Caco-2 (cell line): ENCODE results near the gene IKZF1. TPM values are rescaled to one million over a fixed set of nuclear protein-coding genes. Genes with fewer than 3 reads are reported as not detected.

Experiments
- BruUV-seq: library from RNA; stranded (reverse); fragments of 400-500 nt; replicated peaks from 2 replicates; lab custom pipeline; 2021; lab: Mats Ljungman, UMichigan
- CTCF ChIA-PET: fragments of 300-600 bp; sonication (Branson Sonifier 250); formaldehyde crosslinking; loops from one replicate; lab custom pipeline; 2022; ENCODE audit warnings: antibody characterized with exemption; lab: Charles Lee
- POLR2A ChIA-PET: fragments of 300-600 bp; sonication (Branson Sonifier 250); formaldehyde crosslinking; loops from one replicate; lab custom pipeline; 2022; ENCODE audit warnings: antibody characterized with exemption; lab: Charles Lee
- DNase-seq, 2 experiments: peaks; one replicate each; pipeline versions ENCODE4 v3.0.0 to v3.0.0-alpha.2; 2020 to 2022
- H3K27me3 ChIP-seq: replicated peaks from 2 replicates; pipeline ENCODE4 v1.6.0; 2011; ENCODE audit warnings: low read length; ENCODE audit not compliant: control insufficient read depth, insufficient read depth
- H3K36me3 ChIP-seq: 2 replicates; pipeline ENCODE4 v1.5.1; 2011; ENCODE audit warnings: low read length; ENCODE audit not compliant: control insufficient read depth, insufficient read depth
- H3K4me1 ChIP-seq: fragments of 250-450 bp; sonication (Bioruptor Pico); 2 replicates; pipeline ENCODE4 v1.5.1; 2020; ENCODE audit warnings: mild to moderate bottlenecking
- H3K4me3 ChIP-seq: 2 replicates; pipeline ENCODE4 v1.5.1; 2011; ENCODE audit warnings: low read depth, mild to moderate bottlenecking, control low read depth, low read length
- H3K9me3 ChIP-seq: fragments of 250-450 bp; sonication (Bioruptor Pico); 2 replicates; pipeline ENCODE4 v1.5.1; 2020; ENCODE audit warnings: mild to moderate bottlenecking, moderate library complexity
- H3K27ac Mint-ChIP-seq: one replicate; pipeline ENCODE4 v1.8.0; 2022; ENCODE audit warnings: mixed read lengths; ENCODE audit not compliant: unreplicated experiment
- H3K27me3 Mint-ChIP-seq: one replicate; pipeline ENCODE4 v1.8.0; 2022; ENCODE audit warnings: mixed read lengths; ENCODE audit not compliant: insufficient read depth, unreplicated experiment
- H3K36me3 Mint-ChIP-seq: one replicate; pipeline ENCODE4 v1.8.0; 2022; ENCODE audit warnings: mild to moderate bottlenecking, mixed read lengths; ENCODE audit not compliant: insufficient read depth, unreplicated experiment
- H3K4me1 Mint-ChIP-seq: one replicate; pipeline ENCODE4 v1.8.0; 2022; ENCODE audit warnings: low read depth, mixed read lengths; ENCODE audit not compliant: unreplicated experiment
- H3K4me3 Mint-ChIP-seq: one replicate; pipeline ENCODE4 v1.8.0; 2022; ENCODE audit warnings: mild to moderate bottlenecking, moderate library complexity, mixed read lengths; ENCODE audit not compliant: unreplicated experiment
- H3K9me3 Mint-ChIP-seq: one replicate; pipeline ENCODE4 v1.8.0; 2022; ENCODE audit warnings: mixed read lengths; ENCODE audit not compliant: unreplicated experiment
- CTCF ChIP-seq, 2 experiments: fragments of 200-600 bp in 1 of 2; IDR thresholded peaks; 1 replicate in 1 of 2; 2 replicates in 1 of 2; pipeline versions ENCODE4 v1.5.1 to v1.8.0; 2011 to 2022; ENCODE audit warnings: antibody characterized with exemption in 1 of 2, control low read depth in 1 of 2, inconsistent platforms in 1 of 2, low read depth in 1 of 2, low read length in 1 of 2, mild to moderate bottlenecking in 1 of 2, moderate library complexity in 1 of 2; ENCODE audit not compliant: insufficient read depth in 1 of 2, severe bottlenecking in 1 of 2, unreplicated experiment in 1 of 2
- intact Hi-C: fragments of 100-400 bp; cut with micrococcal nuclease; formaldehyde crosslinking; loops from one replicate; pipeline ENCODE4 v1.10.0; 2022; ENCODE audit not compliant: unreplicated experiment
- total RNA-seq: library from RNA; stranded (reverse); gene quantifications from 2 replicates; pipeline ENCODE4 v1.2.3, GENCODE V29; 2022

IKZF1 gene
- total RNA-seq, 1 experiment from 2014 or later: not detected

GRCh38 chr7:50411332-50411731 lies 106.8 kb downstream of the IKZF1 start:
- Histone ChIP-seq H3K36me3 (no peaks in the 10 kb centered on the region), H3K4me1 (no peaks in the 10 kb centered on the region), H3K4me3 (no peak overlapping the region), H3K9me3 (no peaks in the 10 kb centered on the region), H3K27me3 (no peaks in the 10 kb centered on the region; the same call in none of the 2 replicates)
- no peak for TF ChIP-seq CTCF (IDR thresholded peaks at IDR 0.05; ENCODE audit: insufficient read depth in 1 of 2, low read depth in 1 of 2, low read length in 1 of 2, severe bottlenecking in 1 of 2, unreplicated experiment in 1 of 2)
- BruUV-seq: no TSS peak
- H3K27ac Mint-ChIP-seq: no peak overlapping the region
- no peaks in the 10 kb centered on the region for H3K4me1 Mint-ChIP-seq
- DNase-seq: no peak
- peaks cover 13% of the 10 kb centered on the region for H3K27me3 Mint-ChIP-seq
- intact Hi-C loops: no loop called here
- no peaks in the 10 kb centered on the region for H3K9me3 Mint-ChIP-seq
- H3K4me3 Mint-ChIP-seq: no peak overlapping the region
- POLR2A ChIA-PET: no interaction called here
- no peaks in the 10 kb centered on the region for H3K36me3 Mint-ChIP-seq
- CTCF ChIA-PET: no interaction called here

- no peak overlapping the region for H3K4me3 Mint-ChIP-seq
- H3K9me3 Mint-ChIP-seq: no peaks in the 10 kb centered on the region
- ChIA-PET POLR2A (no interaction called here), CTCF (no interaction called here)
- no peak for DNase-seq
- no peak overlapping the region for H3K4me3 ChIP-seq
- no peak for TF ChIP-seq CTCF (IDR thresholded peaks at IDR 0.05; ENCODE audit: insufficient read depth in 1 of 2, low read depth in 1 of 2, low read length in 1 of 2, severe bottlenecking in 1 of 2, unreplicated experiment in 1 of 2)
- no TSS peak for BruUV-seq
- H3K9me3 ChIP-seq: no peaks in the 10 kb centered on the region
- no peaks in the 10 kb centered on the region for H3K4me1 Mint-ChIP-seq
- no peaks in the 10 kb centered on the region for H3K36me3 ChIP-seq
- H3K27me3 ChIP-seq: no peaks in the 10 kb centered on the region; the same call in none of the 2 replicates
- no peak overlapping the region for H3K27ac Mint-ChIP-seq
- peaks cover 8% of the 10 kb centered on the region for H3K27me3 Mint-ChIP-seq
- no peaks in the 10 kb centered on the region for H3K36me3 Mint-ChIP-seq
- intact Hi-C loops: no loop called here
- no peaks in the 10 kb centered on the region for H3K4me1 ChIP-seq
Measured at GRCh38 chr7:50412973-50413372, 108.5 kb downstream of the IKZF1 start.

- no peaks in the 10 kb centered on the region; the same call in 1 of the 2 replicates for H3K4me1 ChIP-seq
- no peaks in the 10 kb centered on the region for H3K36me3 Mint-ChIP-seq
- no TSS peak for BruUV-seq
- no peaks in the 10 kb centered on the region for H3K4me1 Mint-ChIP-seq
- no peaks in the 10 kb centered on the region; the same call in 1 of the 2 replicates for H3K27me3 ChIP-seq
- ChIA-PET POLR2A (no interaction called here), CTCF (no interaction called here)
- H3K27ac Mint-ChIP-seq: no peak overlapping the region
- no peak for DNase-seq
- no peaks in the 10 kb centered on the region for H3K9me3 ChIP-seq
- no peak for TF ChIP-seq CTCF (IDR thresholded peaks at IDR 0.05; ENCODE audit: insufficient read depth in 1 of 2, low read depth in 1 of 2, low read length in 1 of 2, severe bottlenecking in 1 of 2, unreplicated experiment in 1 of 2)
- H3K36me3 ChIP-seq: no peaks in the 10 kb centered on the region
- intact Hi-C loops: no loop called here
- no peak overlapping the region for H3K4me3 Mint-ChIP-seq
- H3K9me3 Mint-ChIP-seq: no peaks in the 10 kb centered on the region
- no peak overlapping the region for H3K4me3 ChIP-seq
- H3K27me3 Mint-ChIP-seq: peaks cover 4% of the 10 kb centered on the region
Measured at GRCh38 chr7:50413561-50413960, 109.0 kb downstream of the IKZF1 start.
